H1 (cell line): ENCODE measurements around the gene REPS1. TPM values are rescaled to one million over a fixed set of nuclear protein-coding genes. Genes with fewer than 3 reads are reported as not detected.

ENCODE experiments used
- CTCF ChIA-PET: fragments of 300-600 bp; sonication (Branson Sonifier 250); formaldehyde crosslinking; loops from one replicate; lab custom pipeline; 2021; ENCODE audit not compliant: partially characterized antibody; lab: Charles Lee
- POLR2A ChIA-PET: fragments of 300-600 bp; sonication (Branson Sonifier 250); formaldehyde crosslinking; loops from one replicate; lab custom pipeline; 2021; ENCODE audit warnings: inconsistent platforms; ENCODE audit not compliant: partially characterized antibody; lab: Charles Lee
- DNase-seq, 2 experiments: peaks; one replicate each; pipeline versions ENCODE4 v3.0.0 to v3.0.0-alpha.2; 2010 to 2022; ENCODE audit warnings: low spot score in 2 of 2, low read depth in 1 of 2, mixed read lengths in 1 of 2
- FAIRE-seq: peaks from 2 replicates; lab custom pipeline; 2011; peaks lifted over from hg19 to GRCh38; lab: Jason Lieb, UNC
- H2AFZ ChIP-seq: 2 replicates; pipeline ENCODE4 v1.8.1; 2012; ENCODE audit warnings: low read length, inconsistent platforms
- H2AK5ac ChIP-seq: 2 replicates; pipeline ENCODE4 v1.6.1; 2013; ENCODE audit warnings: low read depth, low read length
- H2BK120ac ChIP-seq: replicated peaks from 2 replicates; pipeline ENCODE3; 2013; ENCODE audit warnings: low read depth, low read length, inconsistent platforms
- H2BK12ac ChIP-seq: 2 replicates; pipeline ENCODE4 v1.6.1; 2013; ENCODE audit warnings: low read depth, low read length
- H2BK15ac ChIP-seq: 2 replicates; pipeline ENCODE4 v1.6.1; 2013; ENCODE audit warnings: low read length
- H2BK20ac ChIP-seq: 2 replicates; pipeline ENCODE4 v1.6.1; 2013; ENCODE audit warnings: low read length
- H2BK5ac ChIP-seq: 2 replicates; pipeline ENCODE4 v1.6.1; 2013; ENCODE audit warnings: low read depth, low read length
- H3K14ac ChIP-seq: 2 replicates; pipeline ENCODE4 v1.6.1; 2013; ENCODE audit warnings: inconsistent platforms; ENCODE audit not compliant: insufficient read length
- H3K18ac ChIP-seq: 2 replicates; pipeline ENCODE4 v1.6.1; 2013; ENCODE audit warnings: low read length; ENCODE audit errors: extremely low read depth
- H3K23ac ChIP-seq: 2 replicates; pipeline ENCODE4 v1.6.1; 2013; ENCODE audit warnings: inconsistent platforms; ENCODE audit not compliant: insufficient read length
- H3K23me2 ChIP-seq: 2 replicates; pipeline ENCODE4 v1.6.1; 2013; ENCODE audit warnings: low read depth, low read length
- H3K27ac ChIP-seq: 2 replicates; pipeline ENCODE4 v1.6.1; 2011; ENCODE audit warnings: low read depth, low read length, inconsistent platforms
- H3K27me3 ChIP-seq, 4 experiments: replicated peaks in 1 of 4; 1 replicate in 1 of 4; 2 replicates in 3 of 4; pipeline versions ENCODE4 v1.6.1 to v1.8.1; 2011 to 2013; ENCODE audit warnings: low read length in 3 of 4, mild to moderate bottlenecking in 3 of 4, inconsistent platforms in 2 of 4, mixed read lengths in 2 of 4, moderate library complexity in 1 of 4; ENCODE audit not compliant: control insufficient read depth in 3 of 4, insufficient read depth in 3 of 4; ENCODE audit errors: extremely low read depth in 1 of 4
- H3K36me3 ChIP-seq, 4 experiments: 2 replicates each; pipeline versions ENCODE4 v1.6.1 to v1.8.1; 2011 to 2013; ENCODE audit warnings: mild to moderate bottlenecking in 4 of 4, low read length in 3 of 4, moderate library complexity in 2 of 4, control low read depth in 1 of 4, inconsistent platforms in 1 of 4; ENCODE audit not compliant: insufficient read depth in 4 of 4, control insufficient read depth in 2 of 4
- H3K4ac ChIP-seq: replicated peaks from 2 replicates; pipeline ENCODE3; 2013; ENCODE audit warnings: low read length, low read depth, mixed read lengths, inconsistent platforms; ENCODE audit not compliant: insufficient read length
- H3K4me1 ChIP-seq, 4 experiments: replicated peaks in 1 of 4; 1 replicate in 1 of 4; 2 replicates in 3 of 4; pipeline versions ENCODE4 v1.6.1 to v1.8.1; 2011 to 2013; ENCODE audit warnings: low read length in 3 of 4, inconsistent platforms in 2 of 4, mixed read lengths in 1 of 4; ENCODE audit not compliant: insufficient read depth in 4 of 4, control insufficient read depth in 3 of 4
- H3K4me2 ChIP-seq, 2 experiments: 2 replicates each; pipeline versions ENCODE4 v1.6.1 to v1.8.1; 2011 to 2013; ENCODE audit warnings: low read depth in 2 of 2, low read length in 2 of 2, control low read depth in 1 of 2, inconsistent platforms in 1 of 2, mild to moderate bottlenecking in 1 of 2; ENCODE audit not compliant: insufficient read depth in 1 of 2
- H3K4me3 ChIP-seq, 4 experiments: fragments of 200-600, 300-600 bp in 1 of 4; sonication (generic), shearing (Covaris generic), sonication (Bioruptor Twin) in 1 of 4; 2 replicates each; pipeline versions ENCODE4 v1.5.1 to v1.8.1; 2011 to 2016; ENCODE audit warnings: low read length in 4 of 4, low read depth in 3 of 4, control low read depth in 2 of 4, inconsistent platforms in 2 of 4, mild to moderate bottlenecking in 2 of 4, mixed read lengths in 1 of 4, moderate library complexity in 1 of 4; ENCODE audit not compliant: insufficient read depth in 2 of 4; ENCODE audit errors: extremely low read depth in 1 of 4
- H3K56ac ChIP-seq: replicated peaks from 2 replicates; pipeline ENCODE3; 2013; ENCODE audit warnings: low read depth, mild to moderate bottlenecking, mixed read lengths, low read length, inconsistent platforms; ENCODE audit not compliant: insufficient read length
- H3K79me1 ChIP-seq: 2 replicates; pipeline ENCODE4 v1.6.1; 2013; ENCODE audit warnings: low read depth, low read length, control low read depth
- H3K79me2 ChIP-seq, 2 experiments: 2 replicates each; pipeline versions ENCODE4 v1.6.1 to v1.8.1; 2012 to 2013; ENCODE audit warnings: low read length in 2 of 2, mild to moderate bottlenecking in 2 of 2, inconsistent platforms in 1 of 2; ENCODE audit not compliant: insufficient read depth in 2 of 2, control insufficient read depth in 1 of 2
- H3K9ac ChIP-seq, 4 experiments: replicated peaks in 1 of 4; 1 replicate in 1 of 4; 2 replicates in 3 of 4; pipeline versions ENCODE4 v1.6.1 to v1.8.1; 2011 to 2013; ENCODE audit warnings: low read depth in 3 of 4, low read length in 3 of 4, control low read depth in 2 of 4, mild to moderate bottlenecking in 2 of 4, moderate library complexity in 2 of 4, inconsistent platforms in 1 of 4; ENCODE audit errors: extremely low read depth in 1 of 4
- H3K9me3 ChIP-seq, 2 experiments: 2 replicates each; pipeline versions ENCODE4 v1.6.1 to v1.8.1; 2012 to 2013; ENCODE audit warnings: mild to moderate bottlenecking in 2 of 2, moderate library complexity in 2 of 2, control low read depth in 1 of 2, inconsistent platforms in 1 of 2, low read depth in 1 of 2, low read length in 1 of 2, mixed read lengths in 1 of 2; ENCODE audit not compliant: insufficient read depth in 2 of 2
- H4K20me1 ChIP-seq, 2 experiments: replicated peaks in 1 of 2; 2 replicates each; pipeline versions ENCODE3 to v1.8.1; 2011 to 2013; ENCODE audit warnings: inconsistent platforms in 2 of 2, low read length in 2 of 2, mild to moderate bottlenecking in 1 of 2; ENCODE audit not compliant: insufficient read depth in 2 of 2, control insufficient read depth in 1 of 2
- H4K5ac ChIP-seq: 2 replicates; pipeline ENCODE4 v1.6.1; 2013; ENCODE audit warnings: low read length, low read depth, mixed read lengths, inconsistent platforms; ENCODE audit not compliant: insufficient read length
- H4K8ac ChIP-seq: 2 replicates; pipeline ENCODE4 v1.8.0; 2013; ENCODE audit warnings: mild to moderate bottlenecking, moderate library complexity, low read length, inconsistent platforms; ENCODE audit not compliant: insufficient read depth; ENCODE audit errors: extremely low read depth
- H4K91ac ChIP-seq: replicated peaks from 2 replicates; pipeline ENCODE3; 2013; ENCODE audit warnings: low read length, mixed read lengths, inconsistent platforms; ENCODE audit not compliant: insufficient read length
- ASH2L ChIP-seq: fragments of 200-600, 300-600 bp; sonication (generic); IDR thresholded peaks from one replicate; pipeline ENCODE4 v1.7.1; 2017; ENCODE audit warnings: low read length
- E2F6 ChIP-seq: IDR thresholded peaks from 2 replicates; pipeline ENCODE4 v1.6.1; 2012; ENCODE audit warnings: inconsistent platforms
- GTF2F1 ChIP-seq: IDR thresholded peaks from 2 replicates; pipeline ENCODE4 v1.6.1; 2012; ENCODE audit warnings: low read depth, low read length, improper control_type of control experiment, borderline replicate concordance
- NRF1 ChIP-seq: IDR thresholded peaks from 2 replicates; pipeline ENCODE4 v1.6.1; 2011; ENCODE audit warnings: mild to moderate bottlenecking, low read depth, low read length, improper control_type of control experiment
- PHF8 ChIP-seq: fragments of 200-600 bp; sonication (generic); conservative IDR thresholded peaks from 2 replicates; pipeline ENCODE4 v1.7.1; 2012; ENCODE audit warnings: low read depth, mild to moderate bottlenecking, inconsistent platforms, low read length, moderate library complexity
- POU5F1 ChIP-seq: IDR thresholded peaks from 2 replicates; pipeline ENCODE4 v1.6.1; 2011; ENCODE audit warnings: low read depth, mild to moderate bottlenecking, low read length, moderate library complexity
- SIN3A ChIP-seq, 2 experiments: IDR thresholded peaks in 1 of 2; conservative IDR thresholded peaks in 1 of 2; 2 replicates each; pipeline ENCODE4 v1.6.1; 2011 to 2012; ENCODE audit warnings: low read length in 2 of 2, improper control_type of control experiment in 1 of 2, low read depth in 1 of 2, mild to moderate bottlenecking in 1 of 2
- SP4 ChIP-seq: IDR thresholded peaks from 2 replicates; pipeline ENCODE4 v1.6.1; 2012; ENCODE audit warnings: low read length, inconsistent platforms
- SRF ChIP-seq: IDR thresholded peaks from 2 replicates; pipeline ENCODE4 v1.6.1; 2011; ENCODE audit warnings: mild to moderate bottlenecking, low read depth, low read length, moderate library complexity
- TAF1 ChIP-seq: IDR thresholded peaks from 2 replicates; pipeline ENCODE4 v1.6.1; 2011; ENCODE audit warnings: mild to moderate bottlenecking, low read depth, low read length
- TCF12 ChIP-seq: IDR thresholded peaks from 2 replicates; pipeline ENCODE4 v1.6.1; 2011; ENCODE audit warnings: low read depth, mild to moderate bottlenecking, low read length
- USF2 ChIP-seq: IDR thresholded peaks from 2 replicates; pipeline ENCODE4 v1.6.1; 2011; ENCODE audit warnings: low read length, improper control_type of control experiment
- YY1 ChIP-seq: IDR thresholded peaks from 2 replicates; pipeline ENCODE4 v1.6.1; 2011; ENCODE audit warnings: low read depth, mild to moderate bottlenecking, low read length
- WGBS, 2 experiments: shearing (Covaris generic) in 1 of 2; methylation state at CpG; one replicate each; pipeline versions ENCODE4 v1.1.6 to v1.1.7; 2013 to 2015; ENCODE audit warnings: low lambda C conversion rate in 2 of 2, mixed read lengths in 2 of 2, inconsistent platforms in 1 of 2, low coverage in 1 of 2, missing lambda C conversion rate in 1 of 2; ENCODE audit not compliant: insufficient replicate concordance in 2 of 2, insufficient coverage in 1 of 2, insufficient read length in 1 of 2; ENCODE audit errors: extremely low coverage in 1 of 2, missing lambda C conversion rate in 1 of 2; 5-methylcytosine and 5-hydroxymethylcytosine counted together
- polyA plus RNA-seq, 7 experiments: library from polyadenylated mRNA; depleted of rRNA in 3 of 7; stranded (reverse) in 5 of 7; unstranded in 2 of 7; fragments of >200 nt in 5 of 7; fragments of 200-250 nt in 2 of 7; gene quantifications; 1 replicate in 5 of 7; 2 replicates in 1 of 7; 4 replicates in 1 of 7; pipeline versions ENCODE4 v1.2.1 to v1.2.3, GENCODE V29; 2011 to 2013; ENCODE audit warnings: missing spikeins in 2 of 7, mixed read lengths in 2 of 7
- total RNA-seq: library from RNA; stranded (reverse); fragmentation: NEBNext Ultra II Directional; extraction: Animal tissue kit (Norgen Biotek cat#: 25700); gene quantifications from 2 replicates; pipeline ENCODE4 v1.2.1, GENCODE V29; 2021

Gene REPS1
- total and polyA plus RNA-seq, 2 of the 8 experiments (the other 6 are each of a cell fraction or from before 2014, with no cell fraction given), result 52.1 to 68.9 TPM

GRCh38 chr6:138864343-138864890 lies 123.6 kb downstream of the REPS1 start:
- no peak for FAIRE-seq
- H3K79me1 ChIP-seq, result no peaks in the 10 kb centered on the region
- H4K91ac ChIP-seq, result no peak overlapping the region
- no peak overlapping the region for H4K5ac ChIP-seq
- CTCF ChIA-PET, result interaction anchor here (1.0 kb wide), 2 partner anchors 12 to 22 kb away, joined by 3 read pairs; no protein-coding TSS in a partner anchor
- no peak overlapping the region for H3K27ac ChIP-seq
- H2BK12ac ChIP-seq, result no peak overlapping the region
- H3K4ac ChIP-seq, result no peak overlapping the region
- H3K27me3 ChIP-seq, result no peaks in the 10 kb centered on the region
- H4K20me1 ChIP-seq, result no peaks in the 10 kb centered on the region
- H2BK5ac ChIP-seq, result no peak overlapping the region
- no peak for DNase-seq
- POLR2A ChIA-PET, result interaction anchor here (0.6 kb wide), 1 partner anchor 14 kb away, joined by 3 read pairs; no protein-coding TSS in a partner anchor
- H3K79me2 ChIP-seq, result no peaks in the 10 kb centered on the region
- H2AFZ ChIP-seq, result no peak overlapping the region
- H3K18ac ChIP-seq, result no peak overlapping the region
- H2AK5ac ChIP-seq, result no peak overlapping the region
- H3K14ac ChIP-seq, result no peak overlapping the region
- no peaks in the 10 kb centered on the region for H3K36me3 ChIP-seq
- no peak overlapping the region for H3K4me2 ChIP-seq
- no peak overlapping the region for H3K9ac ChIP-seq
- H3K23ac ChIP-seq, result no peak overlapping the region
- no peaks in the 10 kb centered on the region for H3K23me2 ChIP-seq
- no peaks in the 10 kb centered on the region for H3K4me1 ChIP-seq
- no peak overlapping the region for H2BK120ac ChIP-seq
- no peak overlapping the region for H2BK20ac ChIP-seq
- WGBS, 2 experiments, result 86% methylated on average over 6 of the region's 6 CpGs; no CpG with 5 or more reads in 1 of the 2 experiments
- no peak overlapping the region for H4K8ac ChIP-seq
- no peak overlapping the region for H3K56ac ChIP-seq
- H2BK15ac ChIP-seq, result no peak overlapping the region
- H3K4me3 ChIP-seq, result no peak overlapping the region
- H3K9me3 ChIP-seq, result no peaks in the 10 kb centered on the region
- TF ChIP-seq TAF1 (no peak), SRF (no peak), YY1 (no peak), POU5F1 (no peak), SP4 (no peak), SIN3A (conservative IDR thresholded peaks at IDR 0.05 in 1 of 2, IDR thresholded peaks at IDR 0.05 in 1 of 2; ENCODE audit: low read depth in 1 of 2, low read length in 2 of 2) (no peak), PHF8 (no peak), TCF12 (no peak), GTF2F1 (no peak), USF2 (no peak), NRF1 (no peak), E2F6 (no peak), ASH2L (no peak)
